Prostate gland (tissue), 2 donors: Measurements from ENCODE around the gene C17orf113. TPM values are rescaled to one million over a fixed set of nuclear protein-coding genes. Genes with fewer than 3 reads are reported as not detected.

Experiments
- DNase-seq: peaks from one replicate; pipeline ENCODE4 v3.0.0-alpha.2; 2019; ENCODE audit warnings: low spot score
- H3K27ac ChIP-seq, 2 donors: fragments of 200-600 bp; sonication (generic); 2 replicates each; pipeline ENCODE4 v1.5.1; 2017 to 2019
- H3K27me3 ChIP-seq: fragments of 200-600 bp; sonication (generic); replicated peaks from 2 replicates; pipeline ENCODE4 v1.5.1; 2019; ENCODE audit not compliant: insufficient read depth
- H3K36me3 ChIP-seq, 2 donors: fragments of 200-600 bp; sonication (generic); 1 replicate in 1 of 2; 2 replicates in 1 of 2; pipeline versions ENCODE4 v1.5.1 to v1.8.1; 2017 to 2019
- H3K4me1 ChIP-seq: fragments of 200-600 bp; sonication (generic); replicated peaks from 2 replicates; pipeline ENCODE4 v1.5.1; 2019
- H3K4me3 ChIP-seq, 2 donors: fragments of 200-600 bp; sonication (generic); 2 replicates each; pipeline ENCODE4 v1.5.1; 2017 to 2019
- H3K9me3 ChIP-seq: fragments of 200-600 bp; sonication (generic); 2 replicates; pipeline ENCODE4 v1.5.1; 2017
- POLR2A ChIP-seq: fragments of 450-650 bp; IDR thresholded peaks from one replicate; pipeline ENCODE4 v1.6.1; 2016; ENCODE audit warnings: antibody characterized with exemption, mild to moderate bottlenecking
- POLR2AphosphoS5 ChIP-seq: sonication (generic); formaldehyde crosslinking; IDR thresholded peaks from one replicate; pipeline ENCODE4 v1.6.1; 2017; ENCODE audit warnings: antibody characterized with exemption
- WGBS: methylation state at CpG from one replicate; pipeline ENCODE4 v1.1.5; 2018; 5-methylcytosine and 5-hydroxymethylcytosine counted together
- intact Hi-C: fragments of 100-400 bp; cut with DNase I; formaldehyde crosslinking; loops from one replicate; pipeline ENCODE4 v1.14.2; 2022
- total RNA-seq, 2 donors: library from RNA; depleted of rRNA; stranded (reverse); fragments of >200 nt; gene quantifications; one replicate each; pipeline ENCODE4 v1.1.0, GENCODE V29; 2016
- TF ChIP-seq, protein P1 (sequence below), 4 experiments: fragments of 200-600 bp in 2 of 4; fragments of 450-650 bp in 2 of 4; sonication (generic) in 2 of 4; IDR thresholded peaks; 1 replicate in 3 of 4; 2 replicates in 1 of 4; pipeline ENCODE4 v1.5.1; 2016 to 2019; ENCODE audit warnings: antibody characterized with exemption in 4 of 4, mild to moderate bottlenecking in 2 of 4, moderate library complexity in 2 of 4

C17orf113 gene
- total RNA-seq, 2 donors from 2014 or later, result 4.2 to 4.8 TPM

DNA sequence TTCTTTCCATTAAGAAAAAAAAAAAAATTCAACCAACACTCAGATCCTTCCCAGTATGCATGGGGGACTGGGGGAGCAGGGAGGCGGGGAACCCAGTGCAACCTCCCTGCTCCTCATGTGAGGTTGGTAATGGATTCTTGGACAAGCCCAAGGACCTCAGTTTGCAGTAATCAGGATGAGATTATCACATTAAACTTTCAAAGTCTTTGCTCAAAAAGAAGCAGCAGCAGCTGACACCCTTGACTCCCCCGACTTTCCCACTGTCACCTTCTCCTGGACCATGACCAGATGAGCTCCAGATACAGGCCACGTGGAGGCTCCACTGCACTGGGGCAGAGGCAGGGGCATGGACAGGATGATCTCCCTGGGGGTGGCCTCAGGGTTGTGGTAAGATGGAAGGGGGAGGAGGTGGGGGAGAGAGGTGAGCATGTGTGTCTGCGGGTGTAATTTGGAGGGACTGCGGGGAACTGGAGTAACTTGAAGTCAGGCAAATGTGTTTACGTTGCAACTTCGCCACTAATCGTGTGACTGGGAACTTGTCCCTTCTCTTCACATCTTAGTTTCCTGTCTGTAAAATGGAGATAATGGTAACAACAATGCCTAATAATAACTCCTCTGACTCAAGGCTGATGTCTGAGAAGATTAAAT is 28.1 kb upstream of the C17orf113 start:
- 56% methylated on average over 8 of the region's 8 CpGs for WGBS
- no peaks in the 10 kb centered on the region for H3K27me3 ChIP-seq
- no peaks in the 10 kb centered on the region for H3K36me3 ChIP-seq
- no peaks in the 10 kb centered on the region for H3K4me1 ChIP-seq
- no peak for DNase-seq
- no peak overlapping the region for H3K27ac ChIP-seq
- no peak overlapping the region for H3K4me3 ChIP-seq
- TF ChIP-seq, protein P1, sequence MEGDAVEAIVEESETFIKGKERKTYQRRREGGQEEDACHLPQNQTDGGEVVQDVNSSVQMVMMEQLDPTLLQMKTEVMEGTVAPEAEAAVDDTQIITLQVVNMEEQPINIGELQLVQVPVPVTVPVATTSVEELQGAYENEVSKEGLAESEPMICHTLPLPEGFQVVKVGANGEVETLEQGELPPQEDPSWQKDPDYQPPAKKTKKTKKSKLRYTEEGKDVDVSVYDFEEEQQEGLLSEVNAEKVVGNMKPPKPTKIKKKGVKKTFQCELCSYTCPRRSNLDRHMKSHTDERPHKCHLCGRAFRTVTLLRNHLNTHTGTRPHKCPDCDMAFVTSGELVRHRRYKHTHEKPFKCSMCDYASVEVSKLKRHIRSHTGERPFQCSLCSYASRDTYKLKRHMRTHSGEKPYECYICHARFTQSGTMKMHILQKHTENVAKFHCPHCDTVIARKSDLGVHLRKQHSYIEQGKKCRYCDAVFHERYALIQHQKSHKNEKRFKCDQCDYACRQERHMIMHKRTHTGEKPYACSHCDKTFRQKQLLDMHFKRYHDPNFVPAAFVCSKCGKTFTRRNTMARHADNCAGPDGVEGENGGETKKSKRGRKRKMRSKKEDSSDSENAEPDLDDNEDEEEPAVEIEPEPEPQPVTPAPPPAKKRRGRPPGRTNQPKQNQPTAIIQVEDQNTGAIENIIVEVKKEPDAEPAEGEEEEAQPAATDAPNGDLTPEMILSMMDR (IDR thresholded peaks at IDR 0.05), result no peak
- TF ChIP-seq POLR2A (no peak), POLR2AphosphoS5 (no peak)
- intact Hi-C loops, result no loop called here
- H3K9me3 ChIP-seq, result no peaks in the 10 kb centered on the region

DNA sequence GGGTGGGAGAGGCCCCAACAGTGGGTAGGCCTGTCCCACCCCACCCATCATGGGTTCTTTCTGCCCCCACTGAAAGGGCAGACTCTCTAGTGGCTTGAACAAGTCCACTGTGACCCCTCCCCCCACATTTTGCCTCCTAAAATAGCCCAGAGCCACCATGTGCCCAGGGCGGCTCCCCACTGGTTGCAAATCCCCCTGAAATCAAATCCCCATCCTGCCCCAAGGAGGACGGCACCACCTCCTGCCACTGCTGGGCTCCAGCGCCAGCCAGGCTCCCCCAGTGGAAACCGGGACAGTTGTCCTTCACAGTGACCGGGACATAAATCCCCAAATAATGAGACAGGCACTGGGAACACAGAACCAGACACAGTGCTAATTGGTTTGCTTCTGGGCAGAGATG is 27.4 kb upstream of the C17orf113 start:
- Histone ChIP-seq H3K36me3 (no peaks in the 10 kb centered on the region), H3K9me3 (no peaks in the 10 kb centered on the region), H3K27ac (no peak overlapping the region), H3K4me1 (no peaks in the 10 kb centered on the region), H3K4me3 (no peak overlapping the region), H3K27me3 (no peaks in the 10 kb centered on the region)
- no peak for DNase-seq
- 84% methylated on average over 5 of the region's 5 CpGs for WGBS
- TF ChIP-seq, protein P1 (IDR thresholded peaks at IDR 0.05), result no peak
- TF ChIP-seq POLR2AphosphoS5 (no peak), POLR2A (no peak)
- intact Hi-C loops, result no loop called here

DNA sequence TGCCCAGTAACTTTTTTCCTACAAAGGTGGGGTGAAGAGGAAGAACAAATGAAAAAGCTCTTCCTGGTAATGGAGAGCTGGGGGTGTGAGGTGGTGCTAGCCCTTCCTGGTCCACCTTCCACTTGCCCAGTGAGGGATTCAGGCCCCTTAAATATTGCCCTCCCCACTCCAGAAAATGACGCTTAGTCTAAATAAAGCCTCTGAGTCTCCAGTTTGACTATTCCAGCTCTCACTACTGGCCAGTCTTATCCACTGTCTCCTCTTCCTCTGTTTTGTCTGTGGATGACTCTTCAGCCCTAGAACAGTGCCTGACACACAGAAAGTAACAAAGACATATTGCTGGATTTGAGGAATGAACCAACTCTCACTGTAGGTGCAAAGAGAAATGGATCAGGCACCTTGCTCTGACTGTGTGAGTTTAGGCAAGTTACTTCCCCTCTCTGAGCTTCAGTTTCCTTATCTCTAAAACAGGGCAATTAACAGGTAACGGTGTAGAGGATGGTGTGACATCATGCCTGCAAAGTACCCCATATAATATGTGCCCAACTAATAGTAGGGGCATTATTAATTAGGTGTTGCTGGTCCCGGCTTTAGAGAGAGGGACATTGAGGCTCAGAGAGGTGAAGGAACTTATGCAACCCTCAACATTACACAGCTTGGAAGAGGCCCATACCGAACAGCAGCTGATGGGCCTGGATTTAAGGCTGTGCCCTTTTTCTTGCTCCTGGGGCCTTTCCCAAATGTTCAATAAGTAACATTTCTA is 26.6 kb upstream of the C17orf113 start:
- Histone ChIP-seq H3K27ac (no peak overlapping the region), H3K4me1 (no peaks in the 10 kb centered on the region), H3K9me3 (no peaks in the 10 kb centered on the region), H3K36me3 (no peaks in the 10 kb centered on the region), H3K4me3 (no peak overlapping the region), H3K27me3 (no peaks in the 10 kb centered on the region)
- DNase-seq, result no peak
- 93% methylated on average over 4 of the region's 4 CpGs for WGBS
- intact Hi-C loops, result no loop called here
- TF ChIP-seq POLR2A (no peak), POLR2AphosphoS5 (no peak)
- TF ChIP-seq, protein P1 (IDR thresholded peaks at IDR 0.05), result no peak

DNA sequence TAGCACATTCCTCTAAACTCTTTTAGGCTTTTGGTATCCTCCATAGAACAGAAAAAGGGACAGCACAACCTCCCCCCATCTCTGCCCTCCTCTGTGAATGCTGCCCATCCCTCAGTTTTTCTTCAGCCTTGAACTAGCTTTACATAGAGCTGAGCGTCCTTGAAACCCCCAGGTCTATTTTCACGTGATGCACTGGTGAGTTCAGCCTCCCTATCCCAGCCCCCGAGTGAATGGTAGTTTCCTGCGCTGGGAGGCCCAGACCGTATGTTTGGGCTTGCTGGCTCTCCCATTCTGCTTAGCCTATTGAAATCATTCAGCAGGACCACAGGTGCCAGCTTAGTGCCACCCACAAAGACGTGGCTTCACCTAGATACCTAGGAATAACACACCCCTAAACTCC is 25.4 kb upstream of the C17orf113 start:
- TF ChIP-seq POLR2A (no peak), POLR2AphosphoS5 (no peak)
- TF ChIP-seq, protein P1 (IDR thresholded peaks at IDR 0.05), result no peak
- no peak for DNase-seq
- Histone ChIP-seq H3K4me1 (no peaks in the 10 kb centered on the region), H3K9me3 (no peaks in the 10 kb centered on the region), H3K36me3 (no peaks in the 10 kb centered on the region), H3K27ac (no peak overlapping the region), H3K4me3 (no peak overlapping the region), H3K27me3 (no peaks in the 10 kb centered on the region)
- WGBS, result 69% methylated on average over 6 of the region's 6 CpGs
- intact Hi-C loops, result no loop called here
